HG03095 (cell line): ENCODE results near the gene SEC16B.

ENCODE experiments used
- ATAC-seq: cut with Tn5 transposase; IDR thresholded peaks from one replicate; pipeline ENCODE4 v1.9.1; 2021; ENCODE audit warnings: moderate library complexity; ENCODE audit not compliant: unreplicated experiment

The SEC16B gene

DNA sequence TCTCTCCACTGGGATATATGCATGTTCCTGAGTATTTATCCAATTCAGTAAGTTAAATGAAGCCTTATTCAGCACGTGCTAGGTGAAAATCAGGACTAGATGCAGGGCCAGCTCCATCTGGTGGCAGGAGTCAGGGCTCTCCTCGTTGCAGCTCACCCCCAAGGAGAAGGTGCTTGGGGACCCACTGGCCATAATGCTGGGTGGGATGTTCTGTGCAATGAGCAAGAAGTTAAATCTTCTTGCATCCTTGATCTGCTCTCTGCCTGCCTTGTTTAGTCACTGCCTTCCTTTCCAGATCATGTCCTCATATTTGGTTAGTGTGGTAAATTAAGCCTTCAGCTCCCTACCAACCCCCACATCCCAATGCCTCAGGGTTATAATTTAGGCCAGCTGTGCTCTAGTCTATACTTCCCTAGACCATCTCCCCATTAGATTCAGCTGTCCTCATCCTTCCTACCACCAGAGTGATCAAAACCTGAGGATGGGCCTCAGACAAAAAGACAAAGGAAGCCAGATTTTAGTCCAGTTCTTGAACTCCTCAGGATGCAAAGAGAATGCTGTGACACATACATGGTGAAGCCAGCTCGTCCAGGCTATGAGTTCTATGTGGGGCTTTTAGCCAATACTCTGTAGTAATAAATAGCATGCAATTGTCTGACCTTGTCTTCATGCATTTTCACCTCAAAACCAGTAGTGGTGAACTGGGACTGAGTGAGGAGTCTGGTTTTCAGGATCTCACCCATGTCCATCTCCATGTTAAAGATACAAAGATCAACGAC, 55.9 kb downstream of the SEC16B start:
- ATAC-seq: no peak

DNA sequence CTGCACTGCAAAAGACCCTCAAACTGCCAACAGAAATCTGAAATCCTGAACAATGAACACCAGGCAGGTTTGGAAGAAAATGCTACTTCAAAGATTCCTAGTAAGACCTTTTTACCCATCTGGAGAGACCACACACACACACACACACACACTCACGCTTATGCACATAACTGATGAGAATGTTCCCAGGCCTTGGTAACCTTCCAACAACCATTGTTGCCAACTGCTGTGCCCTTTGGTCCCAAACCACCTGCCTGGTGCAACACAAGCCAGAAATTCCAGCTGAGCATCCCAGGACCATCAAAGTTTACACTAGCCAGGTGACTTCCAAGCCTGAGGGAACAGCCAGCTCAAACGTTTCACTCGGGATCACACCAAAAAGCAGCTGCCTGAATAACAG, 56.9 kb downstream of the SEC16B start:
- no peak for ATAC-seq

DNA sequence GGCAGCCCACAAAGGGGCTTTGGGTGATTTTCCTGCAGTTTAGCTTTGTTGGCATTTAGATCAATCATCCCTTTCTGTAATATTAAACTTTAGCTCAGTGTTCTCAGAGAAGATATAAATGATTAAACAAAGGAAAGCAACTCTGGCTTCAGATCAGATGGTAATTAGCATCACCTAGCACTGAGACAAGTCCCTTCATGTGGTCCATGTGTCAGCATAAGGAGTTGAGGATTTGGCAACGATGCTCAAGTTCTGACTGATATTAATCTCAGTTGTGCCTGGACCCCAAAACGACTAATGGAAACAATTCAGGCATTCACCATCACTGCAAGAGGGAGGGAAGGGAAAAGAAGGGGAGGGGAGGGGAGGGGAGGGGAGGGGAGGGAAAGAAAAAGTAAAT, 60.4 kb downstream of the SEC16B start:
- ATAC-seq: no peak

DNA sequence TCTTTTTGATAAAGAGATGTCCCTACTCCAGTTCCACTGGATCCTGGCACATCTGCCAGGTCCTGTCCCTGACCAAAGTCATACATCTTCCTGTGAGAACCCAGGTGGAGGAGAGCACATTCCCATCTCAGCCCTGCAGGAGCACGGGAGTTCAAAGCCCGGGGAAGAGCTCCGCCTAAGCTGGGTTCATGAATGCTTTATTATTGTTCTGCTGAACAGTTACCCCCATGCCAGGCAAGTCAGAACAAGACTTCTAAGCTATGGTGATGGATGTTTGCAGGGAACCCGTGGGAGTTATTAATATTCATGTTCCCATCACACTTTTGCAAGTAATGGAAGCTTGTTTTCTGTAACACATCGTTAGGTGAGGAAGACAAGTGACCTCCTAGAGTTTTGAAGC, 62.9 kb downstream of the SEC16B start:
- ATAC-seq: no peak

DNA sequence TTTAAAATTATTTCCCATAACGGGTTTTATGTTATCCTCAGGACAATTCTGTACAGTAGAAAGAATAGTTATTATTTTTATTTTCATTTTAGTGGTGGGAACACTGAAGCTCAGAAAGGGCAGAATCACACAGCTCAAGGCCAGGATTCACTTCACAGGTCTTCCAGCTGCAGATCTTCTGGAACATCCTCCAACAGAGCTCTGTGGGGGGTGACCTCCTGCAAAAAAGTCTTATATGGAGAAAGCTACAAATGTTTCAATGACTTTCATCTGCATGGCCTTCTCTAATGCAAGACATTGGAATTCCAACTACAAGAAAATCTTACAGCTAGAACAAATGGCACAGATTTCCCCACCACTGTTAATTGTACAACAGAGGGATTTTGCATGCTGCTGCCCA, 64.2 kb downstream of the SEC16B start:
- no peak for ATAC-seq

DNA sequence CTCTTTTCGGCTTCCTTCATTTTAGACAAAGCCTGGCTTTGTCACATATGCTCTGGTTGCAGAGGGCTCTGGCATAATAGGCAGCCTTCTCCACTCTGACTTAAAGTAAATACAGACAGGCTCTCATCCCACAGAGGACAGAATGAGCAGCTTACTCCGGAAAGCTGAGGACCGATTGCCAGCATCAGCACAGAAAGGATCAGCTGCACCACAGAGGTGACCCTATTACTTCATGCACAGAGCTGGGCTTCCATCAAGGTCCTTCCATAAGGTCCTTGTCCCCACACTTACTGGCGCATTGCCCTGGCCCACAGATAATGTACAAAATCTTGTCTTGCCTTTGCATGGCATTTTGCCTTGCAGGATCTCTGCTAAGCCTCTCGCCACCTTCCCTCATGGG, 67.6 kb downstream of the SEC16B start:
- no peak for ATAC-seq

DNA sequence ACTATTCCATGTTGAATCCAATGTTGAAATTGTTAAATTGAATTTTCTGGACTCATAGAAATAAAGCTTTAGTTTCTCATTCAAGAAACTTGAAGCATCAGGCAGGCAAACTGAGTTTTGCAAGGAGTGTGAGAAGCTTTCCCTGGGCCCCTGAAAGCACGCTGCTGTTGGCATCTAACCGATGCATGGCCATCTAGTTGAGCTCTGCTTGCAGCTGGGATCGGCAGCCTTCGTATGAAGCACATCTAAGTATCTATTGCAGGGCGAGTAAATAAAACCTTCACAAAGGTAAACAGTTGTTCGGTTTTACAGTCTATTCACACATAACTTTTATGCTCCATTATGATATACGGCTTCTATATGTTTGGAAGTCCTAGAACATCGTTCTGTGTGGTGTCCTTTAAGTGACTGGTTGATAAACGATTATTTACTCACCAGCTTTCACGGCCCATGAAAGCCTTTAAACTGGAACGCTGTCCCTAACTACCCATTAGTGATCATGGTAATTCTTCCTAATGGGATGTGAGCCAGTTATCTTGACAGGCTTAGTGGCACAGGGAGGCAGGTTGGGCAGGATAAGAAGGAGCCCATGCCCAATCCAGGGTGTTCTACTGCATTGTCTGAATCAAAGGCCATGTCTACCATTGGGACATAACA, 71.7 kb downstream of the SEC16B start:
- no peak for ATAC-seq

DNA sequence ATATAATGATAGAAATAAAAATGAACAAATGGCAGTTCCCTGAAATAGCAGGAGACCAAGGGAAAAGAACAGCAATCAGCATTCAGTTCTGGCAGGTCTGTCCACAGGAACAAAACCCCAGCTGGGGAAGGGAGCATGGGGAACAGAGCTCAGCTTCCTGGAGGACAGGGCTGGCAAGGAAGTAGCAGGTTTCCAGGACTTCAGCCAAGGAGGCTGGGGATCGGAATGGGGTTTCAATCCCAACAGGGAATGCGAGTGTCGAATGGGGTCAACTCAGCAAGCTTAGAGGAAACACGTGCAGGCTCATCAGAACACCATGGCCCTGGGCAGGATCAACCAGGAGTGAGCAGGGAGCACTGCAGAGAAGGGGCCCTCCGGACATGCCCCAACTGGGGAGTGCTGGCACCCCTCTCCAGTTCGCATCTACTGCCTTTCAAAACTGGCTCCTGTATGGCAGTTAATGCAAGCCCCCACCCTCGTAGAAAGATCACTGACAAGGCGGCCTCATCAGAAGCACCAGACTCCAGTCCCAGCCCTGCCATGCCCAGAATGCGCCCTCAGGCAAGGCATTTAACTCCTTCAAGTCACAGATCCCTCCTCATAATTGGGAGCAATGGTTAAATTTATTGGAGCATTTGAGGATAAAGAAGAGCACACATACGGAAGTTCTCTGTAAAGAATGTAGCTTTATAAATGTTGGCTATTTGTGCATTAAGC, 72.4 kb downstream of the SEC16B start:
- ATAC-seq: no peak
